ENCODE data around the gene SKIL.
A peak's percentile ranks its signal among the peaks of the same experiment; 100 is the strongest.
"Not testable (repeated sequence)": the region's sequence is repeated elsewhere in the genome, so short reads cannot be mapped to it uniquely, and the experiment has no call there.

SKIL gene

GRCh38 chr3:170357176-170358041, at the start of gene SKIL:
TSS of gene SKIL (plus strand) at chr3:170357715. CDS start at chr3:170360332, 2,617 bp downstream.
- DNase-seq (ENCODE audit: low read depth, low spot score), result peak; percentile 57

- no peak for DNase-seq (ENCODE audit: low read depth, low spot score)
Measured at GRCh38 chr3:170309046-170309445, 48.5 kb upstream of the SKIL start.

GRCh38 chr3:170317954-170318353, 39.6 kb upstream of the SKIL start:
- DNase-seq (ENCODE audit: low read depth, low spot score), result no peak

GRCh38 chr3:170320461-170321121, 36.9 kb upstream of the SKIL start:
- DNase-seq (ENCODE audit: low read depth, low spot score), result no peak

- DNase-seq (ENCODE audit: low read depth, low spot score), result no peak
Measured at GRCh38 chr3:170321321-170322034, 36.0 kb upstream of the SKIL start.

GRCh38 chr3:170322566-170323269, 34.8 kb upstream of the SKIL start:
- DNase-seq (ENCODE audit: low read depth, low spot score), result no peak

GRCh38 chr3:170323331-170323730, 34.2 kb upstream of the SKIL start:
- no peak for DNase-seq (ENCODE audit: low read depth, low spot score)

- no peak for DNase-seq (ENCODE audit: low read depth, low spot score)
Measured at GRCh38 chr3:170324962-170325361, 32.6 kb upstream of the SKIL start.

- no peak for DNase-seq (ENCODE audit: low read depth, low spot score)
Measured at GRCh38 chr3:170327040-170327808, 30.3 kb upstream of the SKIL start.

- DNase-seq (ENCODE audit: low read depth, low spot score), result not testable (repeated sequence)
Measured at GRCh38 chr3:170327868-170328548, 29.5 kb upstream of the SKIL start.

- no peak for DNase-seq (ENCODE audit: low read depth, low spot score)
Measured at GRCh38 chr3:170330366-170330765, 27.1 kb upstream of the SKIL start.

GRCh38 chr3:170331143-170331542, 26.4 kb upstream of the SKIL start:
- no peak for DNase-seq (ENCODE audit: low read depth, low spot score)

- no peak for DNase-seq (ENCODE audit: low read depth, low spot score)
Measured at GRCh38 chr3:170337420-170337819, 20.1 kb upstream of the SKIL start.

GRCh38 chr3:170338690-170339340, 18.7 kb upstream of the SKIL start:
- DNase-seq (ENCODE audit: low read depth, low spot score), result no peak

GRCh38 chr3:170342273-170342672, 15.2 kb upstream of the SKIL start:
- not testable (repeated sequence) for DNase-seq (ENCODE audit: low read depth, low spot score)

GRCh38 chr3:170343859-170344258, 13.7 kb upstream of the SKIL start:
- DNase-seq (ENCODE audit: low read depth, low spot score), result not testable (repeated sequence)

GRCh38 chr3:170344971-170345370, 12.5 kb upstream of the SKIL start:
- DNase-seq (ENCODE audit: low read depth, low spot score), result no peak

GRCh38 chr3:170346481-170347392, 10.8 kb upstream of the SKIL start:
- DNase-seq (ENCODE audit: low read depth, low spot score), result no peak

All from brain pericyte (primary cell).